ENCODE data around the gene SEMA4G. TPM values are rescaled to one million over a fixed set of nuclear protein-coding genes. Genes with fewer than 3 reads are reported as not detected.

SEMA4G gene, protein sequence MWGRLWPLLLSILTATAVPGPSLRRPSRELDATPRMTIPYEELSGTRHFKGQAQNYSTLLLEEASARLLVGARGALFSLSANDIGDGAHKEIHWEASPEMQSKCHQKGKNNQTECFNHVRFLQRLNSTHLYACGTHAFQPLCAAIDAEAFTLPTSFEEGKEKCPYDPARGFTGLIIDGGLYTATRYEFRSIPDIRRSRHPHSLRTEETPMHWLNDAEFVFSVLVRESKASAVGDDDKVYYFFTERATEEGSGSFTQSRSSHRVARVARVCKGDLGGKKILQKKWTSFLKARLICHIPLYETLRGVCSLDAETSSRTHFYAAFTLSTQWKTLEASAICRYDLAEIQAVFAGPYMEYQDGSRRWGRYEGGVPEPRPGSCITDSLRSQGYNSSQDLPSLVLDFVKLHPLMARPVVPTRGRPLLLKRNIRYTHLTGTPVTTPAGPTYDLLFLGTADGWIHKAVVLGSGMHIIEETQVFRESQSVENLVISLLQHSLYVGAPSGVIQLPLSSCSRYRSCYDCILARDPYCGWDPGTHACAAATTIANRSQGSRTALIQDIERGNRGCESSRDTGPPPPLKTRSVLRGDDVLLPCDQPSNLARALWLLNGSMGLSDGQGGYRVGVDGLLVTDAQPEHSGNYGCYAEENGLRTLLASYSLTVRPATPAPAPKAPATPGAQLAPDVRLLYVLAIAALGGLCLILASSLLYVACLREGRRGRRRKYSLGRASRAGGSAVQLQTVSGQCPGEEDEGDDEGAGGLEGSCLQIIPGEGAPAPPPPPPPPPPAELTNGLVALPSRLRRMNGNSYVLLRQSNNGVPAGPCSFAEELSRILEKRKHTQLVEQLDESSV
- not detected in 2 replicates for total RNA-seq (2014; rRNA removed; shearing (Covaris generic); ENCODE audit: low replicate concordance)

GRCh38 chr10:100969187-100970075 is at the start of gene SEMA4G:
Gene SEMA4G, plus strand, starts transcription at chr10:100969504. Its CDS starts 3,409 bp downstream, at chr10:100972913.
- H3K4me2 ChIP-seq (ENCODE audit: low read depth, low read length, poor library complexity, severe bottlenecking), result peak within 1 kb of the TSS; percentile 84

GRCh38 chr10:100923580-100923979 is 45.7 kb upstream of the SEMA4G start:
- Histone ChIP-seq H3K4me2 (ENCODE audit: low read depth, low read length, poor library complexity, severe bottlenecking) (no peak overlapping the region), H2AFZ (ENCODE audit: low read length) (no peak overlapping the region), H3K27ac (ENCODE audit: low read length) (no peak overlapping the region), H4K20me1 (ENCODE audit: insufficient read depth, low read depth, low read length) (no peaks in the 10 kb centered on the region), H3K27me3 (ENCODE audit: low read length) (no peaks in the 10 kb centered on the region), H3K79me2 (ENCODE audit: low read length) (0 out of 2 replicates have a peak, but pooled peaks cover 8% of the 10 kb centered on the region), H3K9me2 (replicated peaks; ENCODE audit: insufficient read depth, low read length) (no peaks in the 10 kb centered on the region), H3K9me3 (ENCODE audit: low read length) (no peaks in the 10 kb centered on the region), H3K4me3 (ENCODE audit: low read length) (no peak overlapping the region), H3K4me1 (ENCODE audit: low read length) (no peaks in the 10 kb centered on the region), H3K9ac (ENCODE audit: low read length) (no peak overlapping the region), H3K36me3 (ENCODE audit: insufficient read depth, low read length) (peaks cover 33% of the 10 kb centered on the region; the same call in 1 of the 2 replicates)
- DNase-seq, result no peak

More at GRCh38 chr10:100969187-100970075, at the start of gene SEMA4G:
- H3K9me3 ChIP-seq (ENCODE audit: low read length), result no peaks in the 10 kb centered on the region
- no peaks in the 10 kb centered on the region for H3K27me3 ChIP-seq (ENCODE audit: low read length)
- peak; percentile 76 for DNase-seq
- H3K4me1 ChIP-seq (ENCODE audit: low read length), result peaks cover 11% of the 10 kb centered on the region
- peak within 1 kb of the TSS; percentile 61; the same call in 1 of the 2 replicates for H3K4me3 ChIP-seq (ENCODE audit: low read length)
- H3K9ac ChIP-seq (ENCODE audit: low read length), result peak within 1 kb of the TSS; percentile 61
- H4K20me1 ChIP-seq (ENCODE audit: insufficient read depth, low read depth, low read length), result no peaks in the 10 kb centered on the region
- H3K79me2 ChIP-seq (ENCODE audit: low read length), result no peaks in the 10 kb centered on the region
- peak within 1 kb of the TSS; percentile 69; the same call in 1 of the 2 replicates for H2AFZ ChIP-seq (ENCODE audit: low read length)
- H3K27ac ChIP-seq (ENCODE audit: low read length), result no peak within 1 kb of the TSS
- H3K36me3 ChIP-seq (ENCODE audit: insufficient read depth, low read length), result no peaks in the 10 kb centered on the region
- no peaks in the 10 kb centered on the region for H3K9me2 ChIP-seq (replicated peaks; ENCODE audit: insufficient read depth, low read length)

- no peaks in the 10 kb centered on the region for H3K9me2 ChIP-seq (replicated peaks; ENCODE audit: insufficient read depth, low read length)
- H3K9me3 ChIP-seq (ENCODE audit: low read length), result no peaks in the 10 kb centered on the region
- H4K20me1 ChIP-seq (ENCODE audit: insufficient read depth, low read depth, low read length), result no peaks in the 10 kb centered on the region
- H3K9ac ChIP-seq (ENCODE audit: low read length), result no peak overlapping the region
- no peak overlapping the region for H3K4me2 ChIP-seq (ENCODE audit: low read depth, low read length, poor library complexity, severe bottlenecking)
- no peaks in the 10 kb centered on the region for H3K4me1 ChIP-seq (ENCODE audit: low read length)
- H3K4me3 ChIP-seq (ENCODE audit: low read length), result no peak overlapping the region
- H3K36me3 ChIP-seq (ENCODE audit: insufficient read depth, low read length), result peaks cover 53% of the 10 kb centered on the region
- no peak for DNase-seq
- 0 out of 2 replicates have a peak, but pooled peaks cover 8% of the 10 kb centered on the region for H3K79me2 ChIP-seq (ENCODE audit: low read length)
- H2AFZ ChIP-seq (ENCODE audit: low read length), result no peak overlapping the region
- no peaks in the 10 kb centered on the region for H3K27me3 ChIP-seq (ENCODE audit: low read length)
- H3K27ac ChIP-seq (ENCODE audit: low read length), result no peak overlapping the region
Observed at GRCh38 chr10:100927266-100927665, 42.0 kb upstream of the SEMA4G start.

DNA sequence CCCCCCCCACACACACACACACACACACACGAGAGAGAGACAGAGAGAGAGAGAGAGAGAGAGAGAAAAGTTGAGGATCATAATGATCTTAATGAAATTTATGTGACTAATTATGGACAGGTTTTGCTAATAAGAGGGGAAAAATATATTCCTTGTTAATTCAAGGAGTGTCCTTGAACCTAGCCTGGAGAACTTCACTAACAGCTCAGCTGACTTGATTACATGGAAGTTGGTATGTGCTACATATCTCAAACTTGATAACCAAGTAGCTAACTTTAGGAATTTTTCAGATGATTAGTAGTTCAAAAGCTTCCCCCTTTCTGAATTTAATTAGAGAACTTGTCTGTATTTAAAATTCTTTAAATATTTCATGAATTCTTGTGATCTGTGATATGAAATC is 41.3 kb upstream of the SEMA4G start:
- H3K9me3 ChIP-seq (ENCODE audit: low read length), result no peaks in the 10 kb centered on the region
- H3K4me1 ChIP-seq (ENCODE audit: low read length), result no peaks in the 10 kb centered on the region
- no peak overlapping the region for H3K4me3 ChIP-seq (ENCODE audit: low read length)
- DNase-seq, result no peak
- no peaks in the 10 kb centered on the region for H3K27me3 ChIP-seq (ENCODE audit: low read length)
- H3K79me2 ChIP-seq (ENCODE audit: low read length), result 0 out of 2 replicates have a peak, but pooled peaks cover 8% of the 10 kb centered on the region
- H3K27ac ChIP-seq (ENCODE audit: low read length), result no peak overlapping the region
- H2AFZ ChIP-seq (ENCODE audit: low read length), result no peak overlapping the region
- no peak overlapping the region for H3K9ac ChIP-seq (ENCODE audit: low read length)
- no peaks in the 10 kb centered on the region for H4K20me1 ChIP-seq (ENCODE audit: insufficient read depth, low read depth, low read length)
- H3K36me3 ChIP-seq (ENCODE audit: insufficient read depth, low read length), result peaks cover 61% of the 10 kb centered on the region
- H3K4me2 ChIP-seq (ENCODE audit: low read depth, low read length, poor library complexity, severe bottlenecking), result no peak overlapping the region
- no peaks in the 10 kb centered on the region for H3K9me2 ChIP-seq (replicated peaks; ENCODE audit: insufficient read depth, low read length)

- Histone ChIP-seq H3K4me2 (ENCODE audit: low read depth, low read length, poor library complexity, severe bottlenecking) (no peak overlapping the region), H3K36me3 (ENCODE audit: insufficient read depth, low read length) (peaks cover 53% of the 10 kb centered on the region), H3K4me1 (ENCODE audit: low read length) (no peaks in the 10 kb centered on the region), H3K9ac (ENCODE audit: low read length) (no peak overlapping the region), H3K79me2 (ENCODE audit: low read length) (0 out of 2 replicates have a peak, but pooled peaks cover 7% of the 10 kb centered on the region), H3K4me3 (ENCODE audit: low read length) (no peak overlapping the region), H3K27me3 (ENCODE audit: low read length) (no peaks in the 10 kb centered on the region), H3K9me2 (replicated peaks; ENCODE audit: insufficient read depth, low read length) (no peaks in the 10 kb centered on the region), H4K20me1 (ENCODE audit: insufficient read depth, low read depth, low read length) (no peaks in the 10 kb centered on the region), H3K9me3 (ENCODE audit: low read length) (no peaks in the 10 kb centered on the region), H2AFZ (ENCODE audit: low read length) (no peak overlapping the region), H3K27ac (ENCODE audit: low read length) (no peak overlapping the region)
- no peak for DNase-seq
Observed at GRCh38 chr10:100930368-100930767, 38.9 kb upstream of the SEMA4G start.

DNA sequence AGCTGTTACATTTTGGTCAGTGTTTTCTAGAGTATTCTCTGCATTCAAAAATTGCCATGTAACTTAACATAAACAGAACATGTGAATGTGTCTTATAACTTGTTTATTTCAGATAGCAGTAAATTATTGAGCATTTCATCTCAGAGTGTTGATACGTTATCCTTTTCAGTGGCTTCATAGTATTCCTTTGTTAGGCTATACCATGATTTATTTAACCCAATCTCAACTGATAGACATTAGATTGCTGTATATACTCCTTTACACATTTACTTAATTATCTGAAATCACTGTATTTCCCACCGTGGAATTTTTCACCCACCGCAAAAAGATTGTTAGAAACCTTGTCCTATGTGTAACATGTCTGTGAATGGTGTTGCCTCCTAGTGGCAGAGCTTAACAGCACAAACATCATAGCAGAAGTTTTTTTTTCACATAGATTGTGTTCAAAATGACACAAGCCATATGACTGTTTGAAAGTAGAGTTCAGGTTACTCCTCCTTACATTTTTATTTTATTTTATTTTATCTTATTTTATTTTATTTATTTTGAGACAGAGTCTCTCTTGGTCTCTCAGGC is 35.1 kb upstream of the SEMA4G start:
- no peaks in the 10 kb centered on the region for H3K79me2 ChIP-seq (ENCODE audit: low read length)
- no peak overlapping the region for H2AFZ ChIP-seq (ENCODE audit: low read length)
- H3K4me1 ChIP-seq (ENCODE audit: low read length), result no peaks in the 10 kb centered on the region
- H3K9ac ChIP-seq (ENCODE audit: low read length), result no peak overlapping the region
- no peaks in the 10 kb centered on the region for H3K27me3 ChIP-seq (ENCODE audit: low read length)
- DNase-seq, result peak; percentile 51
- no peak overlapping the region for H3K27ac ChIP-seq (ENCODE audit: low read length)
- H3K9me3 ChIP-seq (ENCODE audit: low read length), result no peaks in the 10 kb centered on the region
- no peak overlapping the region for H3K4me2 ChIP-seq (ENCODE audit: low read depth, low read length, poor library complexity, severe bottlenecking)
- no peaks in the 10 kb centered on the region for H3K9me2 ChIP-seq (replicated peaks; ENCODE audit: insufficient read depth, low read length)
- H4K20me1 ChIP-seq (ENCODE audit: insufficient read depth, low read depth, low read length), result no peaks in the 10 kb centered on the region
- H3K36me3 ChIP-seq (ENCODE audit: insufficient read depth, low read length), result peaks cover 54% of the 10 kb centered on the region
- H3K4me3 ChIP-seq (ENCODE audit: low read length), result no peak overlapping the region

- Histone ChIP-seq H3K9ac (ENCODE audit: low read length) (no peak overlapping the region), H3K79me2 (ENCODE audit: low read length) (no peaks in the 10 kb centered on the region), H2AFZ (ENCODE audit: low read length) (no peak overlapping the region), H3K4me3 (ENCODE audit: low read length) (no peak overlapping the region), H3K9me3 (ENCODE audit: low read length) (no peaks in the 10 kb centered on the region), H3K9me2 (replicated peaks; ENCODE audit: insufficient read depth, low read length) (no peaks in the 10 kb centered on the region), H4K20me1 (ENCODE audit: insufficient read depth, low read depth, low read length) (no peaks in the 10 kb centered on the region), H3K27ac (ENCODE audit: low read length) (no peak overlapping the region), H3K4me1 (ENCODE audit: low read length) (no peaks in the 10 kb centered on the region), H3K36me3 (ENCODE audit: insufficient read depth, low read length) (peaks cover 26% of the 10 kb centered on the region), H3K4me2 (ENCODE audit: low read depth, low read length, poor library complexity, severe bottlenecking) (no peak overlapping the region), H3K27me3 (ENCODE audit: low read length) (no peaks in the 10 kb centered on the region)
- DNase-seq, result no peak
Observed at GRCh38 chr10:100939763-100940344, 29.4 kb upstream of the SEMA4G start.
